Trophoblast cell (in vitro differentiated cells and primary cell): ENCODE measurements around the gene UPK1B.

Experiments
- DNase-seq, 2 donors: peaks; one replicate each; pipeline ENCODE4 v3.0.0-alpha.2; 2016
- H2AFZ ChIP-seq: 2 replicates; pipeline ENCODE4 v1.6.1; 2013; ENCODE audit warnings: low read length, moderate library complexity, mild to moderate bottlenecking; ENCODE audit not compliant: insufficient read depth, poor library complexity
- H2AK5ac ChIP-seq: 2 replicates; pipeline ENCODE4 v1.6.1; 2013; ENCODE audit warnings: mild to moderate bottlenecking, low read length
- H2BK120ac ChIP-seq: 2 replicates; pipeline ENCODE4 v1.6.1; 2013; ENCODE audit warnings: low read length, mild to moderate bottlenecking, moderate library complexity; ENCODE audit not compliant: insufficient read depth, poor library complexity
- H2BK12ac ChIP-seq: 2 replicates; pipeline ENCODE4 v1.6.1; 2013; ENCODE audit warnings: mild to moderate bottlenecking, low read length, moderate library complexity
- H2BK5ac ChIP-seq: 2 replicates; pipeline ENCODE4 v1.6.1; 2013; ENCODE audit warnings: low read length, low read depth, moderate library complexity, mild to moderate bottlenecking; ENCODE audit not compliant: poor library complexity
- H3K14ac ChIP-seq: 2 replicates; pipeline ENCODE4 v1.6.1; 2013; ENCODE audit warnings: mild to moderate bottlenecking, low read length
- H3K18ac ChIP-seq: 2 replicates; pipeline ENCODE4 v1.6.1; 2013; ENCODE audit warnings: mild to moderate bottlenecking, low read length
- H3K23ac ChIP-seq: 2 replicates; pipeline ENCODE4 v1.6.1; 2013; ENCODE audit warnings: low read length
- H3K27ac ChIP-seq: 2 replicates; pipeline ENCODE4 v1.5.1; 2013; ENCODE audit warnings: low read depth, mild to moderate bottlenecking, inconsistent platforms, low read length, moderate library complexity
- H3K27me3 ChIP-seq: 2 replicates; pipeline ENCODE4 v1.6.1; 2013; ENCODE audit warnings: inconsistent platforms, mild to moderate bottlenecking, low read length, moderate library complexity; ENCODE audit not compliant: insufficient read depth
- H3K36me3 ChIP-seq, 2 experiments: 1 replicate in 1 of 2; 2 replicates in 1 of 2; pipeline ENCODE4 v1.6.1; 2013; ENCODE audit warnings: low read length in 2 of 2, mild to moderate bottlenecking in 2 of 2, moderate library complexity in 1 of 2; ENCODE audit not compliant: insufficient read depth in 2 of 2, control insufficient read depth in 1 of 2
- H3K4ac ChIP-seq: 2 replicates; pipeline ENCODE4 v1.6.1; 2013; ENCODE audit warnings: low read depth, mild to moderate bottlenecking, low read length, moderate library complexity
- H3K4me1 ChIP-seq, 2 experiments: 1 replicate in 1 of 2; 2 replicates in 1 of 2; pipeline ENCODE4 v1.6.1; 2013; ENCODE audit warnings: low read length in 2 of 2, mild to moderate bottlenecking in 2 of 2, moderate library complexity in 1 of 2; ENCODE audit not compliant: insufficient read depth in 2 of 2, control insufficient read depth in 1 of 2
- H3K4me2 ChIP-seq: 2 replicates; pipeline ENCODE4 v1.6.1; 2013; ENCODE audit warnings: inconsistent platforms, mild to moderate bottlenecking, low read length, moderate library complexity
- H3K4me3 ChIP-seq: 2 replicates; pipeline ENCODE4 v1.5.1; 2013; ENCODE audit warnings: mild to moderate bottlenecking, low read depth, low read length, inconsistent platforms
- H3K79me1 ChIP-seq: one replicate; pipeline ENCODE4 v1.6.1; 2013; ENCODE audit warnings: low read length
- H3K79me2 ChIP-seq: 2 replicates; pipeline ENCODE4 v1.6.1; 2013; ENCODE audit warnings: low read length, mild to moderate bottlenecking; ENCODE audit not compliant: control insufficient read depth, insufficient read depth, poor library complexity
- H3K9ac ChIP-seq: 2 replicates; pipeline ENCODE4 v1.6.1; 2013; ENCODE audit warnings: mild to moderate bottlenecking, low read length
- H3K9me3 ChIP-seq: 2 replicates; pipeline ENCODE4 v1.6.1; 2013; ENCODE audit warnings: low read depth, mild to moderate bottlenecking, control low read depth, inconsistent platforms, low read length; ENCODE audit not compliant: insufficient read depth
- H4K12ac ChIP-seq: 2 replicates; pipeline ENCODE4 v1.6.1; 2013; ENCODE audit warnings: low read depth, mild to moderate bottlenecking, low read length, moderate library complexity
- H4K8ac ChIP-seq: 2 replicates; pipeline ENCODE4 v1.6.1; 2013; ENCODE audit warnings: low read depth, mild to moderate bottlenecking, low read length, moderate library complexity
- H4K91ac ChIP-seq: one replicate; pipeline ENCODE4 v1.6.1; 2013; ENCODE audit warnings: low read depth, mild to moderate bottlenecking, low read length, moderate library complexity
- WGBS: extraction: QIAGEN DNeasy Blood & Tissue Kit; methylation state at CpG from one replicate; pipeline ENCODE4 v1.1.7; 2013; ENCODE audit warnings: missing lambda C conversion rate; ENCODE audit not compliant: insufficient read length, insufficient coverage; ENCODE audit errors: extremely low coverage; 5-methylcytosine and 5-hydroxymethylcytosine counted together

UPK1B gene

DNA sequence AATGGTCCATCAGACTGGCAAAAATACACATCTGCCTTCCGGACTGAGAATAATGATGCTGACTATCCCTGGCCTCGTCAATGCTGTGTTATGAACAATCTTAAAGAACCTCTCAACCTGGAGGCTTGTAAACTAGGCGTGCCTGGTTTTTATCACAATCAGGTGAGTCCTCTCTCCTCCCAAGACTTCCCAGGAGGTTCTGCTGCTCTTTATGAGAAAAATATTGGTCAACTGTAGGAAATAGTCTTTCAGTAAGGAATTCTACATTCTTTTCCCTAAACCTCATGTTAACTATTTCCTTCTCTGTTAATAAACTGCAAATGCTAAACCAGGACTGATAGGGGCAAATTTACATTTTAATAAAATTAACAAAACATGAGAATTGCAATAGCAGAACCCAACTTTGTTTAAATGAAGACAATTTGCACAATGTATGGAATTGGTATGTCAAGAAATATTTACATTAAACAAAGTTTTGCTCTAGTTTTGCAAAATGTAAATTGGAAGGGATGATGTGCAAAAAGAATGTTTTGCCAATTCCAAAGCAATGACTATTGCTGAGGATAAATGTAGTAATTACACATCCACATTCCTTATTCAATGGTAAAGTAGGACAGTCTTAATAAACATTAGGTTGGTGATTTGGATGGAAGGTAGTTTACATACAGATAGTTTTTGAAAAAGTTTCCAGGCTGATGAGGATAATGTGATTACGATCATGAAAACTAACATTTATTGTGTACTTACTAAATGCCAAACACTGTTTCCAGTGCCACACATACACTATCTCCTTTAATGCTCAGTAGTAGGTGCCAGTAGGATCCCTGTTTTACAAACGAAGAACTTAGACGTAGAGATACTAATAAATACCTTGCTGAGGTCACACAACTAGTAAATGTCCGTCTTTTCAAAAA lies 21.1 kb downstream of the UPK1B start:
- H3K79me2 ChIP-seq: no peaks in the 10 kb centered on the region
- no peak overlapping the region for H3K23ac ChIP-seq
- H3K79me1 ChIP-seq: no peaks in the 10 kb centered on the region
- no peak overlapping the region for H3K4ac ChIP-seq
- no peak overlapping the region for H2BK5ac ChIP-seq
- WGBS: no CpG with 5 or more reads among the region's 7 CpGs
- H3K9me3 ChIP-seq: no peaks in the 10 kb centered on the region
- H3K14ac ChIP-seq: no peak overlapping the region
- H3K27ac ChIP-seq: no peak overlapping the region
- no peaks in the 10 kb centered on the region for H3K27me3 ChIP-seq
- H4K12ac ChIP-seq: no peak overlapping the region
- no peak overlapping the region for H3K18ac ChIP-seq
- no peak overlapping the region for H3K9ac ChIP-seq
- H2AK5ac ChIP-seq: no peak overlapping the region
- H3K4me1 ChIP-seq: peaks cover 0 to 2% of the 10 kb centered on the region in 2 experiments
- H2AFZ ChIP-seq: no peak overlapping the region
- H4K8ac ChIP-seq: no peak overlapping the region
- H3K4me3 ChIP-seq: no peak overlapping the region
- H2BK120ac ChIP-seq: no peak overlapping the region
- peak; percentile 48 to 63 for DNase-seq
- H3K36me3 ChIP-seq: no peaks in the 10 kb centered on the region
- H2BK12ac ChIP-seq: no peak overlapping the region
- no peak overlapping the region for H3K4me2 ChIP-seq
- no peak overlapping the region for H4K91ac ChIP-seq

DNA sequence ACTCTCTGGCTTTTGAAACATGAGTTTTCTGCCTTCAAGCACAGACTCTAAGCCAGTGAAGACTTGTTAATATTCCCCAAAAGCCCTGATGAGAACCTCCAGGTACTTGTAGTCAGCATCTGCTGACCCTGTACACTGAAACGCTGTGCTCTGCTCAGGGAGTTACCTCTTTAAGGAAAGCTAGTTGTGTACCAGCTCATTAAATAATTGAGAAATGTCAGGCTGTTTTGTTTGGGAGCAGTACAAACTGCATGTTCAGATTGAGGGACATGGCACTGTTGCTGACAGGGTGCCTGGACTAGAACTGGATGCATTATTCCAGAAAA lies 21.7 kb downstream of the UPK1B start:
- H2BK120ac ChIP-seq: no peak overlapping the region
- no peak overlapping the region for H3K18ac ChIP-seq
- H3K27ac ChIP-seq: no peak overlapping the region
- no CpG with 5 or more reads among the region's 1 CpG for WGBS
- no peak for DNase-seq
- H3K27me3 ChIP-seq: no peaks in the 10 kb centered on the region
- peaks cover 0 to 2% of the 10 kb centered on the region in 2 experiments for H3K4me1 ChIP-seq
- H2BK12ac ChIP-seq: no peak overlapping the region
- no peak overlapping the region for H3K4ac ChIP-seq
- no peak overlapping the region for H4K91ac ChIP-seq
- no peak overlapping the region for H3K4me2 ChIP-seq
- H3K23ac ChIP-seq: no peak overlapping the region
- H3K14ac ChIP-seq: no peak overlapping the region
- H2BK5ac ChIP-seq: no peak overlapping the region
- H3K4me3 ChIP-seq: no peak overlapping the region
- H2AFZ ChIP-seq: no peak overlapping the region
- no peak overlapping the region for H2AK5ac ChIP-seq
- H4K8ac ChIP-seq: no peak overlapping the region
- no peaks in the 10 kb centered on the region for H3K79me1 ChIP-seq
- no peaks in the 10 kb centered on the region for H3K79me2 ChIP-seq
- H3K36me3 ChIP-seq: no peaks in the 10 kb centered on the region
- no peaks in the 10 kb centered on the region for H3K9me3 ChIP-seq
- no peak overlapping the region for H4K12ac ChIP-seq
- H3K9ac ChIP-seq: no peak overlapping the region

DNA sequence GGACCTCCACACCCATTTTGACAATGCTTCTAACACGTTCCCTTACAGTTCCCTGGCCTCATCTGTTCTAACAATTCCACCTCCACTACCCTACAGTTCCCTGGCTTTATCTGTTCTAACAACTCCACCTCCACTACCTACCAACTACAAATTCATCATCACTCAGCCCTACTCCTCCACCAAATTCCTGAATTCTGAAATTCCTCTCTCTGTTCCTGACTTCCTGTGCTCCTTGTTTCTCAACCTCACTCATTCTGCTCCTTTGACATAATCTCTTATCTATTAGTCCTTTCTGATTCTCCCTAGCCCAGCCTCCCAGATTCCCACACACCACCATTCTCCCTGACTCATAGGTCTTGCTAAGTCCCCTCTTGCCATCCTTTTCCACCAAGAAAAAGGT lies 22.5 kb downstream of the UPK1B start:
- peak; percentile 24 to 63 for DNase-seq
- no peak overlapping the region for H2BK5ac ChIP-seq
- H4K8ac ChIP-seq: no peak overlapping the region
- no peak overlapping the region for H4K12ac ChIP-seq
- H2AFZ ChIP-seq: no peak overlapping the region
- H3K79me1 ChIP-seq: no peaks in the 10 kb centered on the region
- H3K79me2 ChIP-seq: no peaks in the 10 kb centered on the region
- no peak overlapping the region for H3K18ac ChIP-seq
- H3K27me3 ChIP-seq: no peaks in the 10 kb centered on the region
- no peak overlapping the region for H3K4me3 ChIP-seq
- H2AK5ac ChIP-seq: no peak overlapping the region
- H3K9me3 ChIP-seq: no peaks in the 10 kb centered on the region
- H3K27ac ChIP-seq: no peak overlapping the region
- H3K14ac ChIP-seq: no peak overlapping the region
- peaks cover 0 to 2% of the 10 kb centered on the region in 2 experiments for H3K4me1 ChIP-seq
- no peak overlapping the region for H3K4ac ChIP-seq
- H3K36me3 ChIP-seq: no peaks in the 10 kb centered on the region
- H3K4me2 ChIP-seq: no peak overlapping the region
- no peak overlapping the region for H4K91ac ChIP-seq
- H2BK120ac ChIP-seq: no peak overlapping the region
- no peak overlapping the region for H3K9ac ChIP-seq
- H3K23ac ChIP-seq: no peak overlapping the region
- no peak overlapping the region for H2BK12ac ChIP-seq
- no CpG with 5 or more reads among the region's 1 CpG for WGBS

- Histone ChIP-seq H4K91ac (no peak overlapping the region), H3K4me1 (no peaks in the 10 kb centered on the region), H3K9ac (no peak overlapping the region), H2AFZ (no peak overlapping the region), H2BK5ac (no peak overlapping the region), H2BK120ac (no peak overlapping the region), H3K23ac (no peak overlapping the region), H3K4me3 (no peak overlapping the region), H3K27ac (no peak overlapping the region), H2AK5ac (no peak overlapping the region), H3K79me2 (no peaks in the 10 kb centered on the region), H3K4ac (no peak overlapping the region), H2BK12ac (no peak overlapping the region), H3K27me3 (no peaks in the 10 kb centered on the region), H3K36me3 (peaks cover 0 to 2% of the 10 kb centered on the region in 2 experiments), H3K18ac (no peak overlapping the region), H3K14ac (no peak overlapping the region), H3K9me3 (peaks cover 2% of the 10 kb centered on the region), H3K4me2 (no peak overlapping the region), H3K79me1 (no peaks in the 10 kb centered on the region), H4K12ac (no peak overlapping the region), H4K8ac (no peak overlapping the region)
- no peak for DNase-seq
- no CpG with 5 or more reads among the region's 8 CpGs for WGBS
Measured at GRCh38 chr3:119205209-119205608, 31.8 kb downstream of the UPK1B start.
